GM12874 (cell line): Measurements from ENCODE around the gene METTL17.
"Not testable (repeated sequence)": the region's sequence is repeated elsewhere in the genome, so short reads cannot be mapped to it uniquely, and the experiment has no call there.

Experiments used
- CTCF ChIP-seq: IDR thresholded peaks from 2 replicates; pipeline ENCODE4 v1.5.1; 2011; ENCODE audit warnings: low read depth, mild to moderate bottlenecking, control low read depth, low read length, moderate library complexity; ENCODE audit not compliant: insufficient read depth

The METTL17 gene

GRCh38 chr14:20989787-20990600 lies at the start of gene METTL17:
TSS of gene METTL17 (plus strand) at chr14:20989980. CDS start at chr14:20990003, 23 bp downstream.
- peak; percentile 50 for TF ChIP-seq CTCF

- not testable (repeated sequence) for TF ChIP-seq CTCF
Observed at GRCh38 chr14:20954736-20955537, 34.8 kb upstream of the METTL17 start, which contains the start of gene RNASE2. TSS of gene RNASE2 (plus strand) at chr14:20955487. CDS start at chr14:20955772, 285 bp downstream.

DNA sequence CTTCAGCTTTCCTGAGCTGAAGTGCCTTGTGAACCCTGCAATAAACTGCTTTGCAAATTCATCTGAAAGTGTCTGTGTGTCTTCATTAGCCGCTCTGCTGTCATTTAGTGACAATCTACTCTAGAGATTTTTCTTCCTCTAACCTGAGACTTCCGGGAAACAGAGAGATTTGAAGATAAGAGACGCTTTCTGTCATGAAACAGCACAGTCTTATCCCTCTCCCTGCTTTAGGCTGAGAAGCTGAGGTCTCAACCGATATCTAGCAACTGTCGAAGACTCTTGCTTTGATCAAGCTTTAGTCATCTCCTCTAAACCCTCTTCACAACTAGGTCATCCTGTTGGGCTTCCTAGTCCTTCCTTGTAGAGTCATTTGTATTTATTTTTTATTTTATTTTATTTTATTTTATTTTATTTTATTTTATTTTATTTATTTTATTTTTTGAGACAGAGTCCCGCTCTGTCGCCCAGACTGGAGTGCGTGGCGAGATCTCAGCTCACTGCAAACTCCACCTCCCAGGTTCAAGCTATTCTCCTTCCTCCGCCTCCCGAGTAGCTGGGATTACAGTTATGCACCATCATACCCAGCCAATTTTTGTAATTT lies 33.3 kb upstream of the METTL17 start:
- TF ChIP-seq CTCF: no peak

DNA sequence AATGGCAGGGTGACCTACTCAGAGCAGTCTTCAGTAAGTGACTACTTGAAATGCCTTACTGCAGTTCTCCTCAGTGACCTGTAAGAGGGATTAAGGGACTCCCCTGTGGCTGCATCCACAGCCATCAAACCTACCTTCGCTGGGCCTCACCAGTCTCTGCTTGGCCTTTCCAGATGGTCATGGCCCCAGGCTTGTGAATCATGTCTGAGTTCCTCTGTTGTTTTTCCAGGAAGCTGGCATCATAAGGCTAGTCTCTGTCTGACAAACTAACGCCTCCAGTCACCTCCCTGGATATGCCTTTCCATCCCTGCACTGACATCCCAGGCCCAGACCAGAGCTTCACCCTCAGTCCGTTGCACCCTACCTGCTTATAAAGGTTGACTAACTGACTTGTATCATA lies 20.4 kb upstream of the METTL17 start:
- no peak for TF ChIP-seq CTCF

GRCh38 chr14:20970647-20970982 lies 19.2 kb upstream of the METTL17 start:
- no peak for TF ChIP-seq CTCF

- TF ChIP-seq CTCF: peak; percentile 99
Observed at GRCh38 chr14:20970983-20971704, 18.6 kb upstream of the METTL17 start.

GRCh38 chr14:20971705-20972021 lies 18.1 kb upstream of the METTL17 start:
- TF ChIP-seq CTCF: no peak
